HG03565 (cell line): ENCODE results near the gene VAPA.

ENCODE experiments used
- ATAC-seq: cut with Tn5 transposase; IDR thresholded peaks from one replicate; pipeline ENCODE4 v1.9.1; 2021; ENCODE audit warnings: mild to moderate bottlenecking, moderate library complexity; ENCODE audit not compliant: unreplicated experiment

VAPA gene

DNA sequence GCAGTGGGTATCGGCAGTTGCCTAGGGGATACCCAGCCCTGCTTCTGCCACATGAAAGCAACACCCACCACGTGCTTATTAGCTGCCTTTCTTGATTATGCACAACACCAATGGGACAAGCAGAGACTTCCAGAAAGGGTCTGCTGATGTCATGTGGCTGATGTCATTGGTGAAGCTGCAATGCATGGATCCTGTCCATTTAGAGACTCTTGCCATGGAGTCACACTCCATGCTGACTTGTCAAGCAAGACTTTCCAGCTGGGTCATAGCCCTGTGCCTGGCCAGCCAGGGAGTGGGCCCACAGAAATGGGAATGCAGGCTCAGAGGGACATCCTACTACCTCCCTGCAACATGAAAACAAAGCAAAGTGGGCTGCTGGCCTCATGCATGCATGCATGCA lies 81.8 kb downstream of the VAPA start:
- ATAC-seq: no peak

GRCh38 chr18:9996094-9996493 lies 82.3 kb downstream of the VAPA start:
- ATAC-seq: no peak

- ATAC-seq: no peak
Measured at GRCh38 chr18:9997711-9998110, 83.9 kb downstream of the VAPA start.

DNA sequence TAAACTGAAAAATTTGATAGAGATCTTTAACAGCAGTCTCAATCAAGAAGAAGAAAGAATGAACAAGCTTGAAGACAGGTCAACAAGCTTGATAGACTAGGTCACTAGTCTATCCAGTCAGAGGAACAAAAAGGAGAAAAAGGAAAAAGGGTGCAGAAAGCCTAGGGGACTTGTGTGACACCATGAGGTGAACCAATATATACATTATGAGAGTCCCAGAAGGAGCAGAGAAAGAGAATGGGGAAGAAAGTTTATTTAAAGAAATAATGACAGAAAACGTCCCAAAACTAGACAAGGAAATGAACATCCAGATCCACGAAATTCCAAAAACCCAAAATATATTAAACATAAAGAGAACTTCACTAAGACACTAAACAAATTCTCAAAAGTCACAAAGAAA lies 84.5 kb downstream of the VAPA start:
- ATAC-seq: no peak

- no peak for ATAC-seq
Measured at GRCh38 chr18:10002280-10002679, 88.5 kb downstream of the VAPA start.

DNA sequence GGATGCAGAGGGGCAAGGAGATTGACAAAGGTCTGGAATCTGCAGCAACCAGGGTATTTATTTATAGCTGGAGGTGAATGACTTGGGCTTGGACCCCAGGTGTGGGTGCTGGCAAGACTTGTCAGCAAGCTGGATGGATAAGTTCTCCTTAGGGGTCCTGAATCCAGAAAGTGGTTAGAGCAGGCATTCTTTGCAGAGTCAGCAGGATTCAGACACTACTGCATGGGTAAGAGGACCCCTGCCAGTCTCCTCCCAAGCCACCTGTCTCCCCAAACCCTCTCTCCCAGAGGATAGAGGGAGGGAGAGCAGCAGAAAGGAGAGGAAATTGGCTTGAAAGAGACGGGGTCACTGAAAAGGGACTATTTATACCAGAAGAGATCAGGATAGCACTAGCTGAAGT lies 89.5 kb downstream of the VAPA start:
- ATAC-seq: no peak

DNA sequence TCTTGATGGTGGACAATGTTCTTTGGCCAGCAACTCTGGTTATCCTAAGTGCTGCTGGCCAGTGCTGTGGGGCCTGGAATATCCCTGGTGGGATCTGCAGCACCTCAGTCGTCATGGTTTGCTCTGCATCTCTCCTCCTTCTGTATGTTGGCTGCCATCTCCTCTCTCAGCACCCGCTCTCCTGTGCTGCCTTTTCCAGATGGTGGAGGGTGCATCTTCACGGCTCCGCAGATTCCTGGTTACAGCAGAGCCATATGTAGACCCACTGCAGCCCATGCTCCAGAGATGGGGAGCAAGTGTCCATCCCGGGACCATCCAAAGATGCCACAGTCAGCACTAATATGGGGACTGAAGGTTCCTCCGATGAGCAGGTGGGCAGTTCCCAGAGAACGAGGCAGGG lies 90.0 kb downstream of the VAPA start:
- ATAC-seq: no peak

DNA sequence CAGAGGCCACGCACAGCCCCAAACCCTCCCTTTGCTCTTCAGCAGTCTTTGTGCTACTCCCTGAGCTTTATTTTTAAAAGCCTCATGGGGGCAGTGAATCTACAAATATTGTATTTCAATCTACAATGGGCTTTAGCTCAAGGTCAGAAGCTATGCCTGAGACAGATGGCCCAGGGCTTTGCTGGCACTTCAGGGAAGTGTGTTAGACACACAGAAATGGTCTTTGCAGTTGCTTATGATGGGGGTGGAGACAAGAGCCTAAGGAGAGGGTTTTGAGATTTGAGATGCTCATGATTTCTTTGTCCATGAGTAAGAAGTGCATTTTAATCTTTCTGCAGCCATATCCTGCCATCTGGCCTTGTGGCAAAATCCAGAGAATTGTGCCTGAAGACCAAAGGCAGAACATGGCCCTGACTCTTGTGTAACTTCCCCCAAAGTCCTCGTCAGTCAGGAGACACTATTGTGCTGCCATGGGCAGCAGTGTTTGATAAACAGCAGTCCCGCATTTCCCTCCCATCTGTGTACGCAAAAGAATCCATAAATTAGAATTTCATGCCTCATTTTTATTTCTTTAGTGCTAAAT lies 92.6 kb downstream of the VAPA start:
- no peak for ATAC-seq

- ATAC-seq: no peak
Measured at GRCh38 chr18:10008006-10008647, 94.3 kb downstream of the VAPA start.
